GM23248 (cell line): ENCODE results near the gene PHLPP1.

Experiments used
- EZH2 ChIP-seq: fragments of 200-600 bp; sonication (generic); IDR thresholded peaks from 2 replicates; pipeline ENCODE4 v1.6.1; 2018; ENCODE audit warnings: antibody characterized with exemption, mild to moderate bottlenecking; ENCODE audit not compliant: insufficient read depth, poor library complexity, severe bottlenecking
- EZH2phosphoT487 ChIP-seq: fragments of 200-600 bp; sonication (generic); IDR thresholded peaks from 2 replicates; pipeline ENCODE4 v1.6.1; 2018; ENCODE audit warnings: antibody characterized with exemption, moderate library complexity, mild to moderate bottlenecking, low read depth; ENCODE audit not compliant: insufficient read depth

DNA sequence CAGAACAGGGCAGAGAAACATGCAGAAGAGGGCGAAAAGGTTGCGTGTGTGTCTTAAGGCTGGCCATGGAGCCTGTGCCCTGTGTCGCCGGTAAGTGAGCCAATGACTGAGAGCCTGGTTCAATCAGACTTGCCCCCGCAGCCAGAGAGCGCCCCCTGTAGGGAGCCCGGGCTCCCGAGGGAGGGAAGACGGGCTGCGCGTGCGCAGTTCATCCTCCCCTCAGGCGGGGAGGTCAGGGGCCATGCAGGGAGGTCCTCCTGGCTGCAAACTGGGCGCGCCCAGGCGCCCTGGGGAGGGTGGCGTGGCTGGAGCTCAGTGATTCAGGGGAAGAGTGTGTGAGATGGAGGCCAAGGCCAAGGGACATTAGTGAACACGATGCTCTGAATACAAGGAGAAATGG is 276.6 kb downstream of the PHLPP1 start:
- TF ChIP-seq EZH2, result no peak
- no peak for TF ChIP-seq EZH2phosphoT487
